ENCODE data around the gene GNPTG.

- no peak for TF ChIP-seq CTCF (IDR thresholded peaks at IDR 0.05)
- TF ChIP-seq POLR2A (IDR thresholded peaks at IDR 0.05), result no peak
Measured at GRCh38 chr16:1331712-1332617, 19.8 kb upstream of the GNPTG start.
